ENCODE measurements around the gene SMIM32.

The SMIM32 gene

DNA sequence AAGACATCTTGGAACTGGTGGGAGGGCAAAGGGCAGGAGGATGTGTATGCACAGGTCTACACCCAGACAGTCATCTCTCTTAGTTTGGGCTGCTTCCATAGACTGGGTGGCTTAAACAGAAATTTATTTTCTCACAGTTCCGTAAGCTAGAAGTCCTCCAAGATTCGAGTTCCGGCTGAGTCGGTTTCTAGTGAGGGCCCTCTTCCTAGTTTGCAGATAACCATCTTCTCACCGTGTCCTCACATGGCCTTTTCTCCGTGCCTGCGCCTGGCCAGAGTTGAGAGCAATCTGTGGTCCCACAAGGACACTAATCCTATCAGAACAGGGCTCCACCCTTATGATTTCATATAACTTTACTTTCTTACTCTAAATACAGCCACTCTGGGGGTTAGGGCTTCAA, 4.1 kb downstream of the SMIM32 start:
- H3K4me1 Mint-ChIP-seq = peaks cover 6 to 9% of the 10 kb centered on the region in 2 donors
- no peak overlapping the region for H3K27ac Mint-ChIP-seq
- no peaks in the 10 kb centered on the region for H3K9me3 Mint-ChIP-seq
- no peak for DNase-seq
- H3K36me3 Mint-ChIP-seq = peaks cover 18 to 32% of the 10 kb centered on the region in 2 donors
- ATAC-seq (replicated peaks) = no peak
- H3K27me3 Mint-ChIP-seq = peaks cover 24 to 32% of the 10 kb centered on the region in 2 donors
- no peak overlapping the region for H3K4me3 Mint-ChIP-seq

DNA sequence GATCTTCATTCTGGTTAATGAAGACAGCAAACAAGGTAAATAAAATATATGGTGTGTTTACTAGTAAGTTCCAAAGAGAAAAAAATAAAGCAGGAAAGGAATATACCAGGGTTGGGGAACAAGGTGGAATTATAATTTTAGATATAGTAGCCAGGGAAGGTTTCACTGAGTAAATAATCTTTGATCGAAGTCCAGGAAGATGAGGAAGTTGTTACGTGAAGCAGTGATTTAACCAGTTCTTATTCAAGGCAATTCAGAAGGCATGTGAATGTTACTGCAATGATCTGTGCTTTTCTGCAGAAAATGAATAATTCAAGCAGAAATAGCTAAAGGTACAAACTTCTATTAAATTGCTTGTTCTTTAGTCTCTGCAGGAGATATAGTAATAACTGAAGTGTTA, 6.2 kb downstream of the SMIM32 start:
- Mint-ChIP-seq H3K27me3 (peaks cover 10 to 11% of the 10 kb centered on the region in 2 donors), H3K27ac (no peak overlapping the region), H3K4me1 (peaks cover 4 to 5% of the 10 kb centered on the region in 2 donors), H3K4me3 (no peak overlapping the region), H3K36me3 (peaks cover 18 to 32% of the 10 kb centered on the region in 2 donors), H3K9me3 (no peaks in the 10 kb centered on the region)
- DNase-seq (no peak), ATAC-seq (replicated peaks) (no peak)

DNA sequence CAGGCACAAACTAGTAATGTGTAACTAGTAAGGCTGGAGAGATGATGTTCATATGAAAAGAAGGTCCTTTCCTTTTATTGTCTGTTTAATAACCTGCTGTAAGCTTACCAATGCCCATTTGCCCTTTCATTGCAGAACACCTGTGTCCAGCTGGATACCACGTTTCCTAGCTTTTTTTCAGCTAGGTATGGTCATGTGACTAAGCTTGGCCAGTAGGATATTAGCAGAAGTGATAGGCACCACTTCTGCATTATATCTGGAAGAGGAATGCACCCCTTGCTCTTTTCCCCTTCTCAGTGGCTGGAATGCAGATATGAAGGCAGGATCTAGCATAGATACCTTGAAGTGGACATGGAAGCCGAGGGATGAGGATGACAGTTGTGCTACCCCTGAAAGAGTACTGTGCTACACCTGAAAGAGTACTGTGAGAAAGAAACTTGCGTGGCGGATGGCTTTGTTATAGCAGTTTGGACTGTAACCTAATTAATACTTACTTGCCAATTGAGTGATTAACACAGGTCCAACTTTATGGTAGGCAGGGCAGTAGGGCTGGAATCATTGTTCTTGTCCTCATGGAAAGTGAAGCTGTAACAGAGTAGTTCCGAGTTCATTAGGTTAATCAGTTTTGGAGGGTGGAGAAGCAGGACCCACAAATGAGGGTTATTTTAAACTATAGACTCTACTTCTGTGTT, 6.8 kb downstream of the SMIM32 start:
- peaks cover 18 to 35% of the 10 kb centered on the region in 2 donors for H3K36me3 Mint-ChIP-seq

GRCh38 chr5:136182618-136183017, 10.3 kb downstream of the SMIM32 start:
- Mint-ChIP-seq H3K9me3 (no peaks in the 10 kb centered on the region), H3K27ac (no peak overlapping the region), H3K27me3 (no peaks in the 10 kb centered on the region), H3K4me1 (no peaks in the 10 kb centered on the region), H3K4me3 (no peak overlapping the region), H3K36me3 (peaks cover 12 to 35% of the 10 kb centered on the region in 2 donors)
- ATAC-seq (replicated peaks) = no peak
- DNase-seq = no peak

More for the DNA sequence above, 6.8 kb downstream of the SMIM32 start:
- DNase-seq = no peak
- H3K9me3 Mint-ChIP-seq = no peaks in the 10 kb centered on the region
- H3K27ac Mint-ChIP-seq = no peak overlapping the region
- no peaks in the 10 kb centered on the region for H3K4me1 Mint-ChIP-seq
- H3K4me3 Mint-ChIP-seq = no peak overlapping the region
- peaks cover 4% of the 10 kb centered on the region in 2 donors for H3K27me3 Mint-ChIP-seq
- ATAC-seq (replicated peaks) = no peak

DNA sequence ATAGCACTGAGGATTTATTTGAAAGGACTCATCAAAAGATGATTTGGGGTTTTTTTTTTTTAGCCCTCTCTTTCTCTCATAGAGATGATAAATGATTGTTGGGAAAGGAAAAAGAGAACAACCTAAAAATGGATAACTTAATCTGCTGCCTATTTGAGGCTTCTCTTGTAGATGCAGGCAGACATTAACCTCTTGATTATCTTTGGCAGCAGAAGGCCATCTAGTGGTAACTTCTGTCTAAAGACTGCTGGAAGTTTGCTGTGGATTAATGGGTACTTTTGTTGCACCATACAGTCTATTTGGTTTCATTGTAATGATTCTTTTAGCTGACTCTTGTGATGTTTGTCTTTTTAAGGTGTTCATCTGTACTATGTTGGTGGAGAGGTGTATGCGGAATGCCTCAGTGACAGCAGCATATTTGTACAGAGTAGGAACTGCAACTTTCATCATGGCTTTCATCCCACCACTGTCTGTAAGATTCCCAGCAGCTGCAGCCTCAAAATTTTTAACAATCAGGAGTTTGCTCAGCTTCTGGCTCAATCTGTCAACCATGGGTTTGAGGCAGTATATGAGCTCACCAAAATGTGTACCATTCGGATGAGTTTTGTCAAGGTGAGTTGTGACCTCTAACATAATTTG, 18.8 kb downstream of the SMIM32 start:
- H3K4me3 Mint-ChIP-seq = no peak overlapping the region
- peaks cover 26 to 51% of the 10 kb centered on the region in 2 donors for H3K36me3 Mint-ChIP-seq
- no peaks in the 10 kb centered on the region for H3K27me3 Mint-ChIP-seq
- H3K9me3 Mint-ChIP-seq = no peaks in the 10 kb centered on the region
- ATAC-seq (replicated peaks) = peak; percentile 60 to 68
- peak overlapping the region; percentile 20 for H3K27ac Mint-ChIP-seq
- H3K4me1 Mint-ChIP-seq = no peaks in the 10 kb centered on the region
- no peak for DNase-seq

DNA sequence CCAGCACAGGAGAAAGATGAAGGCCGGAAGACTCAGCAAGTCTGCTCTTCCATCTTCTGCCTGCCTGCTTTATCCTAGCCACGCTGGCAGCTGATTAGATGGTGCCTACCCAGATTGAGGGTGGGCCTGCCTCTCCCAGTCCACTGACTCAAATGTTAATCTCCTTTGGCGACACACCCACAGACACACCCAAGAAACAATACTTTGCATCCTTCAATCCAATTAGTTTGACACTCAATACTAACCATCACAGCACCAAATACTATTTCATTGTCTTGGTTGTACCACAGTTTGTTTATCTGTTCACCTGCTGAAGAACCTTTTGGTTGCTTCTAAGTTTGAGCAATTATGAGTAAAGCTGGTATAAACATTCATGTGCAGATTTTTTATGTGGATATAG, 23.7 kb downstream of the SMIM32 start:
- DNase-seq = no peak
- Mint-ChIP-seq H3K27ac (no peak overlapping the region), H3K4me3 (no peak overlapping the region), H3K27me3 (no peaks in the 10 kb centered on the region), H3K4me1 (peaks cover 7 to 15% of the 10 kb centered on the region in 2 donors), H3K36me3 (peaks cover 29 to 52% of the 10 kb centered on the region in 2 donors), H3K9me3 (no peaks in the 10 kb centered on the region)
- ATAC-seq (replicated peaks) = no peak

GRCh38 chr5:136166909-136167308, 26.1 kb downstream of the SMIM32 start:
- no peak for DNase-seq
- H3K27me3 Mint-ChIP-seq = no peaks in the 10 kb centered on the region
- peaks cover 23 to 44% of the 10 kb centered on the region in 2 donors for H3K36me3 Mint-ChIP-seq
- peaks cover 7 to 15% of the 10 kb centered on the region in 2 donors for H3K4me1 Mint-ChIP-seq
- H3K9me3 Mint-ChIP-seq = no peaks in the 10 kb centered on the region
- H3K4me3 Mint-ChIP-seq = peak overlapping the region; percentile 12 to 49
- peak overlapping the region; percentile 47 for H3K27ac Mint-ChIP-seq
- peak; percentile 60 to 61 for ATAC-seq (replicated peaks)

DNA sequence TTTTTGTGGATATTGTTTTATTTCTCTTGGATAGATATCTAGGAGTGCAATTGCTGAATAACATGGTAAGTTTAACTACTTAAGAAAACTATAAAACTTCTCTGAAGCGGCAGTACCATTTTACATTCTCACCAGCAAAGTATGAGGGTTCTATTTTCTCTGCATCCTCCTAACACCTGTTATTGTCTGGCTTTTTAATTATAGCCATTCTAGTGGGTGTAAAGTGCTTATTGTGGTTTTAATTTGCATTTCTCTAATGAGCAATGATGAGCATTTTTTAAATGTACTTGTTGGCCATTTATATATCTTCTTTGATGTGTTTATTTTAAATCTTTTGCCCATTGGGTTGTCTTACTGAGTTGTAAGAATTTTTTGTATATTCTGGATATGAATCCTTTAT, 28.7 kb downstream of the SMIM32 start:
- ATAC-seq (replicated peaks) (no peak), DNase-seq (no peak)
- H3K4me3 Mint-ChIP-seq = no peak overlapping the region
- H3K36me3 Mint-ChIP-seq = peaks cover 16 to 31% of the 10 kb centered on the region in 2 donors
- no peaks in the 10 kb centered on the region for H3K27me3 Mint-ChIP-seq
- peaks cover 7 to 15% of the 10 kb centered on the region in 2 donors for H3K4me1 Mint-ChIP-seq
- no peak overlapping the region for H3K27ac Mint-ChIP-seq
- H3K9me3 Mint-ChIP-seq = no peaks in the 10 kb centered on the region

- DNase-seq = no peak
- no peak overlapping the region for H3K4me3 Mint-ChIP-seq
- H3K36me3 Mint-ChIP-seq = peaks cover 19 to 33% of the 10 kb centered on the region in 2 donors
- H3K9me3 Mint-ChIP-seq = no peaks in the 10 kb centered on the region
- peaks cover 5 to 11% of the 10 kb centered on the region in 2 donors for H3K4me1 Mint-ChIP-seq
- H3K27ac Mint-ChIP-seq = no peak overlapping the region
- H3K27me3 Mint-ChIP-seq = no peaks in the 10 kb centered on the region
- ATAC-seq (replicated peaks) = no peak
Observed at GRCh38 chr5:136162008-136162407, 31.0 kb downstream of the SMIM32 start.

DNA sequence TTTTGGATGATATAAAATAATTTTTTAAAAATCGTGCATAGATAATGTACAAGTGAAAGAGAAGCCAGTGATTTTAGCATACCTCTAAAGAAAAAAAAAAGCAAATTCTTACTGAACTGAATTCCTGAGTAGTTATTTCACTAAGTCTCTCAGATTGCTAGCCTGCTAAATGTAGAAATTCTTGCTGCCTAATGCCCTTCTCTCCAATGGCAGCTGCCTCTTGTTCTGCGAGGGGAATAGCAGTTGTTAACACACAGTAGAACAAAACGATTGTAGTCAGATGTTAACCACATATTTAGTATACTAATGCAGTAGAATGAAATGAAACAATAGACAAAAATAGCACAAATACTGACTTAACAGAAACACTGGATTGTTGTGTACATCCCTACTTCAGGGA, 33.5 kb downstream of the SMIM32 start:
- DNase-seq (no peak), ATAC-seq (replicated peaks) (no peak)
- no peak overlapping the region for H3K27ac Mint-ChIP-seq
- H3K9me3 Mint-ChIP-seq = no peaks in the 10 kb centered on the region
- H3K4me3 Mint-ChIP-seq = no peak overlapping the region
- H3K27me3 Mint-ChIP-seq = no peaks in the 10 kb centered on the region
- peaks cover 31 to 44% of the 10 kb centered on the region in 2 donors for H3K36me3 Mint-ChIP-seq
- peaks cover 1 to 3% of the 10 kb centered on the region in 2 donors for H3K4me1 Mint-ChIP-seq

DNA sequence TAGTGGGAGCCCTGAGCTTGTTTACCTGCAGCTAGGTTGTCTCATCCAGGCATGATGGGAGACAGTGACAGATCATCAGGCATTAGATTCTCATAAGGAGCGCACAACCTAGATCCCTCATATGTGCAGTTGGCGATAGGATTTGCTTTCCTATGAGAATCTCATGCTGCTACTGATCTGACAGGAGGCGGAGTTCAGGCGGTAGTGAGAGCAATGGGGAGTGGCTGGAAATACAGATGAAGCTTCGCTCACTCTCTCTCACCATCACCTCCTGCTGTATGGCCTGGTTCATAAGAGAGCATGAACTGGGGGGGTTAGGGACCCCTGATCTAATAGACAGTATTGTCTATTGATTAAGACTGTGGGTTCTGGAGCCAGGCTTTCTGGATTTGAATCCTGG, 35.4 kb downstream of the SMIM32 start:
- peaks cover 39 to 50% of the 10 kb centered on the region in 2 donors for H3K36me3 Mint-ChIP-seq
- H3K27me3 Mint-ChIP-seq = no peaks in the 10 kb centered on the region
- DNase-seq = no peak
- H3K4me3 Mint-ChIP-seq = no peak overlapping the region
- no peaks in the 10 kb centered on the region for H3K9me3 Mint-ChIP-seq
- H3K27ac Mint-ChIP-seq = no peak overlapping the region
- H3K4me1 Mint-ChIP-seq = peaks cover 0 to 1% of the 10 kb centered on the region in 2 donors
- ATAC-seq (replicated peaks) = no peak

GRCh38 chr5:136155761-136156160, 37.2 kb downstream of the SMIM32 start:
- Mint-ChIP-seq H3K27ac (no peak overlapping the region), H3K4me1 (peaks cover 4 to 6% of the 10 kb centered on the region in 2 donors), H3K4me3 (no peak overlapping the region), H3K27me3 (no peaks in the 10 kb centered on the region), H3K9me3 (no peaks in the 10 kb centered on the region), H3K36me3 (peaks cover 42 to 47% of the 10 kb centered on the region in 2 donors)
- ATAC-seq (replicated peaks) (no peak), DNase-seq (no peak)

- peaks cover 6% of the 10 kb centered on the region in 2 donors for H3K4me1 Mint-ChIP-seq
Observed at GRCh38 chr5:136155078-136155477, 37.9 kb downstream of the SMIM32 start.

GRCh38 chr5:136153581-136154236, 39.3 kb downstream of the SMIM32 start:
- no peak for DNase-seq
- peaks cover 41 to 44% of the 10 kb centered on the region in 2 donors for H3K36me3 Mint-ChIP-seq
- H3K4me3 Mint-ChIP-seq = no peak overlapping the region
- no peak overlapping the region for H3K27ac Mint-ChIP-seq
- H3K4me1 Mint-ChIP-seq = peaks cover 6% of the 10 kb centered on the region in 2 donors
- H3K27me3 Mint-ChIP-seq = no peaks in the 10 kb centered on the region
- ATAC-seq (replicated peaks) = no peak
- H3K9me3 Mint-ChIP-seq = no peaks in the 10 kb centered on the region

More at GRCh38 chr5:136155078-136155477, 37.9 kb downstream of the SMIM32 start:
- Mint-ChIP-seq H3K4me3 (no peak overlapping the region), H3K36me3 (peaks cover 40 to 45% of the 10 kb centered on the region in 2 donors), H3K9me3 (no peaks in the 10 kb centered on the region), H3K27ac (no peak overlapping the region), H3K27me3 (no peaks in the 10 kb centered on the region)
- ATAC-seq (replicated peaks) = no peak
- no peak for DNase-seq

All from stimulated activated naive B cell treated with anti-CD40 and anti-IgM and Interleukin-4, amounts not matched to agents 10 μg/mL and 1 μg/mL and 100 μg/mL, for 72 hours (primary cell).